GM23338 (cell line): ENCODE data around the gene NGB. TPM values are rescaled to one million over a fixed set of nuclear protein-coding genes. Genes with fewer than 3 reads are reported as not detected.
A peak's percentile ranks its signal among the peaks of the same experiment; 100 is the strongest.

ENCODE experiments used
- ATAC-seq: fragments of 200-7000 bp; cut with Tn5 transposase; 3 replicates; pipeline ENCODE4 v1.9.1; 2020
- DNase-seq: peaks from one replicate; pipeline ENCODE4 v3.0.0-alpha.2; 2015; ENCODE audit warnings: low spot score
- H2AFZ ChIP-seq: fragments of 200-600 bp; sonication (generic); 2 replicates; pipeline ENCODE4 v1.8.0; 2016; ENCODE audit warnings: antibody characterized with exemption, mild to moderate bottlenecking, moderate library complexity
- H3F3A ChIP-seq: fragments of 200-600 bp; sonication (generic); replicated peaks from 2 replicates; pipeline ENCODE4 v1.8.0; 2017; ENCODE audit warnings: antibody characterized with exemption, mixed run types, low read depth
- H3K27ac ChIP-seq: fragments of 200-600 bp; sonication (generic); 2 replicates; pipeline ENCODE4 v1.6.1; 2016; ENCODE audit warnings: low read depth
- H3K27me3 ChIP-seq: fragments of 200-600 bp; sonication (generic); 2 replicates; pipeline ENCODE4 v1.8.0; 2016; ENCODE audit warnings: mild to moderate bottlenecking, mixed run types, moderate library complexity; ENCODE audit not compliant: insufficient read depth
- H3K36me3 ChIP-seq: fragments of 200-600 bp; sonication (generic); 2 replicates; pipeline ENCODE4 v1.8.0; 2016; ENCODE audit warnings: mild to moderate bottlenecking; ENCODE audit not compliant: insufficient read depth
- H3K4me1 ChIP-seq: fragments of 200-600 bp; sonication (generic); 2 replicates; pipeline ENCODE4 v1.8.0; 2016; ENCODE audit warnings: mild to moderate bottlenecking, moderate library complexity; ENCODE audit not compliant: insufficient read depth
- H3K4me2 ChIP-seq: fragments of 200-600 bp; sonication (generic); 2 replicates; pipeline ENCODE4 v1.7.1; 2017; ENCODE audit warnings: mixed run types
- H3K4me3 ChIP-seq: fragments of 200-600 bp; sonication (generic); 2 replicates; pipeline ENCODE4 v1.6.1; 2016; ENCODE audit warnings: mixed run types
- H3K79me2 ChIP-seq: fragments of 200-600 bp; sonication (generic); replicated peaks from 2 replicates; pipeline ENCODE4 v1.8.0; 2017; ENCODE audit warnings: mild to moderate bottlenecking; ENCODE audit not compliant: insufficient read depth
- H3K9me2 ChIP-seq: fragments of 200-600 bp; sonication (generic); 2 replicates; pipeline ENCODE4 v1.8.0; 2017; ENCODE audit not compliant: insufficient read depth
- H4K20me1 ChIP-seq: fragments of 200-600 bp; sonication (generic); replicated peaks from 2 replicates; pipeline ENCODE4 v1.8.0; 2017; ENCODE audit warnings: mild to moderate bottlenecking; ENCODE audit not compliant: insufficient read depth
- H3K27ac Mint-ChIP-seq: 2 replicates; pipeline ENCODE4 v1.8.0; 2020; ENCODE audit warnings: inconsistent platforms, mild to moderate bottlenecking, moderate library complexity, mixed read lengths
- H3K27me3 Mint-ChIP-seq: 3 replicates; pipeline ENCODE4 v1.8.0; 2022; ENCODE audit warnings: low read depth, mild to moderate bottlenecking, moderate library complexity, mixed read lengths, inconsistent platforms; ENCODE audit not compliant: insufficient read depth, poor library complexity
- H3K36me3 Mint-ChIP-seq: 3 replicates; pipeline ENCODE4 v1.8.0; 2021; ENCODE audit warnings: low read depth, mild to moderate bottlenecking, inconsistent platforms, moderate library complexity, mixed read lengths
- H3K4me1 Mint-ChIP-seq: 3 replicates; pipeline ENCODE4 v1.8.0; 2020; ENCODE audit warnings: mild to moderate bottlenecking, inconsistent platforms, mixed read lengths
- H3K4me3 Mint-ChIP-seq: 3 replicates; pipeline ENCODE4 v1.8.0; 2021; ENCODE audit warnings: moderate library complexity, mild to moderate bottlenecking, inconsistent platforms, mixed read lengths
- H3K9me3 Mint-ChIP-seq: 3 replicates; pipeline ENCODE4 v1.8.0; 2020; ENCODE audit warnings: moderate library complexity, mild to moderate bottlenecking, inconsistent platforms, mixed read lengths
- CREB1 ChIP-seq: fragments of 250-450 bp; sonication (Bioruptor Pico); IDR thresholded peaks from 2 replicates; pipeline ENCODE4 v1.5.0; 2020; ENCODE audit warnings: low read depth, mild to moderate bottlenecking, moderate library complexity
- EZH2phosphoT487 ChIP-seq: fragments of 200-600 bp; sonication (generic); IDR thresholded peaks from one replicate; pipeline ENCODE4 v1.8.1; 2018; ENCODE audit warnings: antibody characterized with exemption; ENCODE audit not compliant: unreplicated experiment
- NANOG ChIP-seq: IDR thresholded peaks from 2 replicates; pipeline ENCODE4 v1.6.1; 2016; ENCODE audit warnings: antibody characterized with exemption, borderline replicate concordance
- POLR2AphosphoS5 ChIP-seq: IDR thresholded peaks from 2 replicates; pipeline ENCODE4 v1.6.1; 2016; ENCODE audit warnings: antibody characterized with exemption, low read depth
- STAT1 ChIP-seq: IDR thresholded peaks from one replicate; pipeline ENCODE4 v1.6.1; 2016; ENCODE audit warnings: antibody characterized with exemption; ENCODE audit not compliant: unreplicated experiment
- ZNF114 ChIP-seq: fragments of 250-450 bp; sonication (Bioruptor Pico); IDR thresholded peaks from 2 replicates; pipeline ENCODE4 v1.5.0; 2020; ENCODE audit warnings: mild to moderate bottlenecking, moderate library complexity
- polyA plus RNA-seq: library from polyadenylated mRNA; unstranded; fragments of >200 nt; fragmentation: Nextera tagmentation; extraction: Ambion mirVana; gene quantifications from 2 replicates; pipeline ENCODE4 v1.2.1, GENCODE V29; 2016
- total RNA-seq: library from RNA; depleted of rRNA; stranded (reverse); fragments of >200 nt; shearing (Covaris generic); gene quantifications from 2 replicates; pipeline ENCODE4 v1.2.3, GENCODE V29; 2014
- TF ChIP-seq, protein P1 (sequence below), 2 experiments: fragments of 200-600 bp in 1 of 2; sonication (generic) in 1 of 2; conservative IDR thresholded peaks; 2 replicates each; pipeline versions ENCODE4 v1.5.1 to v1.6.1; 2016 to 2017; ENCODE audit warnings: antibody characterized with exemption in 2 of 2, low read depth in 2 of 2, mild to moderate bottlenecking in 2 of 2, moderate library complexity in 1 of 2
- TF ChIP-seq, protein P2 (sequence below): IDR thresholded peaks from 2 replicates; pipeline ENCODE4 v1.6.1; 2016; ENCODE audit warnings: antibody characterized with exemption

The NGB gene
- total and polyA plus RNA-seq, 2 experiments from 2014 or later = 0.21 to 1.0 TPM

DNA sequence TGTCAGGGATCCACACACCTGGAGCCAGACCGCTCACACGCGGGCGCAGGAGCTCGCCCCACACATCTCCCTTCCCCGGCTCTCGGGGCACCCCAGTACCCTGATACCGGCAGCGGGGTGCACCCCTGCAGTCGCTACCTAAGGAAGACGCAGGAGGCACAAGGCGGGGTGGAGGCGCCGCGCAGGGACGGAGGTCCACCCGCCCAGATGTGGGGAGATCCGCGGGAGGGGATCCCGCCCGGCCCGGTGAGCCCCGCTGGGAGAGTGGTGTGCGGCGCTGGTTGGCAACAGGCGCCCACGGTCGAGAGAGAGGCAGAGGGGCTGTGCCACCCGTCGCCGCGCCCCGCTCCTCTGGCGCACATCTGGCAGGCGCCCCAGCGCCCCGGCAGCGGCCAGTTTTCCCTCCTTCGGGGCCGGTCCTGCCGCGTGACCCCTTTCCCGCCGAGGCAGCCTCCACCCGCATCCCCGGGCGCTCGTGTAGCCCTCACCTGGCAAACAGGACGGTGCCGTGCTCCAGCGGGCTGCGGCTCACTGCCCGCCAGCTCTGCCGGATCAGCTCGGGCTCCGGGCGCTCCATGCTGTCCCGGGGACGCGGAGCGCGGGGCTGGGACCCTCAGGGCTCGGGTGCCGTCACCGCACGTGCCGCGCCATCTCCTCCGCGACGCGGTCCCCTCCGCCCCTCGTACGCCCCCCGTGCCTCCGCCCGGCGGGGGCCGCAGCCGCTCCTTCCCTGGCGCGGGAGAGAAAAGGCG lies 469 bp downstream of the NGB start (continued):
- TF ChIP-seq, protein P1, sequence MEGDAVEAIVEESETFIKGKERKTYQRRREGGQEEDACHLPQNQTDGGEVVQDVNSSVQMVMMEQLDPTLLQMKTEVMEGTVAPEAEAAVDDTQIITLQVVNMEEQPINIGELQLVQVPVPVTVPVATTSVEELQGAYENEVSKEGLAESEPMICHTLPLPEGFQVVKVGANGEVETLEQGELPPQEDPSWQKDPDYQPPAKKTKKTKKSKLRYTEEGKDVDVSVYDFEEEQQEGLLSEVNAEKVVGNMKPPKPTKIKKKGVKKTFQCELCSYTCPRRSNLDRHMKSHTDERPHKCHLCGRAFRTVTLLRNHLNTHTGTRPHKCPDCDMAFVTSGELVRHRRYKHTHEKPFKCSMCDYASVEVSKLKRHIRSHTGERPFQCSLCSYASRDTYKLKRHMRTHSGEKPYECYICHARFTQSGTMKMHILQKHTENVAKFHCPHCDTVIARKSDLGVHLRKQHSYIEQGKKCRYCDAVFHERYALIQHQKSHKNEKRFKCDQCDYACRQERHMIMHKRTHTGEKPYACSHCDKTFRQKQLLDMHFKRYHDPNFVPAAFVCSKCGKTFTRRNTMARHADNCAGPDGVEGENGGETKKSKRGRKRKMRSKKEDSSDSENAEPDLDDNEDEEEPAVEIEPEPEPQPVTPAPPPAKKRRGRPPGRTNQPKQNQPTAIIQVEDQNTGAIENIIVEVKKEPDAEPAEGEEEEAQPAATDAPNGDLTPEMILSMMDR (conservative IDR thresholded peaks at IDR 0.05; ENCODE audit: low read depth in 2 of 2) = no peak
- TF ChIP-seq NANOG (no peak), POLR2AphosphoS5 (no peak), CREB1 (CRISPR knock-in tag) (no peak)

DNA sequence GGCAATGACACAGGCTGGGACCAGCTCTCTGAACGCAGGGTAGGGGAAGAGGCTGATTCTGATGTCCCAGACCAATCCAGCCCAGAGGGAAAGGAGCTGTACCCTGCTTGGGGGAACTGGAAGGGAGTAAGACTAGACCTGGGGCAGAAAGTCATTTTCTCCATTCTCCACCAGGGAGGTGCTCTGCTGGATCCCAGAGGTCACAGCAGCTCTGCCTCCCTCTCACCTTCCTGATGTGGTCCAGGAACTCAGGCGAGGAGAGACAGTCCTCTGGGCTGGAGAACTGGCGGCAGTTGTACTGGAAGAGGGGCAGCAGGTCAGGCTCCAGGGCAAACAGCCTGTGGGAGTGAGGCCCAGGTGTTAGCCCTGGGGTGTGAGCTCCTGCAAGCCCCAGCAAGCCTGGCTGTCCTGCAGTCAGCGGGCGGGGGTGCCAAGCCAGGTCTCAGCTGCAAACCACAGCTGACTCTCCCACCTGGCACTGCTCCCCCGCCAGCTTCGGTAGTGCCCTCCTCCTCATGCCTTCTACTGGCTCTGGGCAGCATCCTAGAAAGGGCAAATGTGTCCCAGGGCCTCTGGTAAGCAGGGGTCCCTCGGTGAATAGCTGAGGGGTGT lies 1.9 kb downstream of the NGB start:
- no peaks in the 10 kb centered on the region for H3K79me2 ChIP-seq
- H3K27ac ChIP-seq = no peak overlapping the region
- no peak overlapping the region for H3K4me3 ChIP-seq
- H3K36me3 Mint-ChIP-seq = no peaks in the 10 kb centered on the region
- peaks cover 53% of the 10 kb centered on the region for H3K27me3 ChIP-seq
- no peaks in the 10 kb centered on the region for H3K9me2 ChIP-seq
- H3K4me2 ChIP-seq = no peak overlapping the region; the same call in 1 of the 2 replicates
- 0 out of 2 replicates have a peak overlapping the region, but pooled peaks have one; percentile 78 for H2AFZ ChIP-seq
- TF ChIP-seq ZNF114 (no peak), EZH2phosphoT487 (no peak), CREB1 (CRISPR knock-in tag) (no peak), STAT1 (no peak), NANOG (no peak)
- TF ChIP-seq, protein P1 (conservative IDR thresholded peaks at IDR 0.05; ENCODE audit: low read depth in 2 of 2) = peak in 1 of 2 experiments; percentile 14; a peak in 1 of 4 replicates
- TF ChIP-seq, protein P2, sequence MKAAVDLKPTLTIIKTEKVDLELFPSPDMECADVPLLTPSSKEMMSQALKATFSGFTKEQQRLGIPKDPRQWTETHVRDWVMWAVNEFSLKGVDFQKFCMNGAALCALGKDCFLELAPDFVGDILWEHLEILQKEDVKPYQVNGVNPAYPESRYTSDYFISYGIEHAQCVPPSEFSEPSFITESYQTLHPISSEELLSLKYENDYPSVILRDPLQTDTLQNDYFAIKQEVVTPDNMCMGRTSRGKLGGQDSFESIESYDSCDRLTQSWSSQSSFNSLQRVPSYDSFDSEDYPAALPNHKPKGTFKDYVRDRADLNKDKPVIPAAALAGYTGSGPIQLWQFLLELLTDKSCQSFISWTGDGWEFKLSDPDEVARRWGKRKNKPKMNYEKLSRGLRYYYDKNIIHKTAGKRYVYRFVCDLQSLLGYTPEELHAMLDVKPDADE = no peak
- ATAC-seq (peak; percentile 9), DNase-seq (peak; percentile 47)
- H3K4me1 ChIP-seq = no peaks in the 10 kb centered on the region; the same call in 1 of the 2 replicates
- H3F3A ChIP-seq = peaks cover 4% of the 10 kb centered on the region; the same call in 1 of the 2 replicates
- no peaks in the 10 kb centered on the region; the same call in 1 of the 2 replicates for H4K20me1 ChIP-seq
- no peaks in the 10 kb centered on the region for H3K36me3 ChIP-seq
- H3K9me3 Mint-ChIP-seq = peaks cover 2% of the 10 kb centered on the region; the same call in 2 of the 3 replicates
- peaks cover 43% of the 10 kb centered on the region for H3K27me3 Mint-ChIP-seq
- H3K27ac Mint-ChIP-seq = no peak overlapping the region
- peak overlapping the region; percentile 15; the same call in 1 of the 3 replicates for H3K4me3 Mint-ChIP-seq
- H3K4me1 Mint-ChIP-seq = peaks cover 6% of the 10 kb centered on the region
